Kidney (tissue), 14 donors: Measurements from ENCODE around the gene BFSP2. TPM values are rescaled to one million over a fixed set of nuclear protein-coding genes. Genes with fewer than 3 reads are reported as not detected.

Experiments
- DNase-seq, 5 donors: peaks; one replicate each; pipeline ENCODE4 v3.0.0-alpha.2; 2013 to 2020
- FAIRE-seq: peaks from 2 replicates; lab custom pipeline; 2012; peaks lifted over from hg19 to GRCh38; lab: Jason Lieb, UNC
- H3K27ac ChIP-seq, 2 donors: one replicate each; pipeline ENCODE4 v1.7.0; 2013; ENCODE audit warnings: low read depth in 2 of 2, low read length in 2 of 2, inconsistent platforms in 1 of 2
- H3K27me3 ChIP-seq: one replicate; pipeline ENCODE4 v1.7.1; 2013; ENCODE audit warnings: low read length, inconsistent platforms; ENCODE audit not compliant: control insufficient read depth, insufficient read depth
- H3K36me3 ChIP-seq, 3 donors: one replicate each; pipeline versions ENCODE4 v1.7.0 to v1.7.1; 2013; ENCODE audit warnings: low read length in 3 of 3, control low read depth in 1 of 3, inconsistent platforms in 1 of 3; ENCODE audit not compliant: insufficient read depth in 3 of 3, control insufficient read depth in 2 of 3
- H3K4me1 ChIP-seq, 3 donors: one replicate each; pipeline versions ENCODE4 v1.7.0 to v1.7.1; 2013; ENCODE audit warnings: low read length in 3 of 3, inconsistent platforms in 1 of 3, low read depth in 1 of 3; ENCODE audit not compliant: control insufficient read depth in 2 of 3, insufficient read depth in 2 of 3
- H3K4me3 ChIP-seq, 3 donors: one replicate each; pipeline versions ENCODE4 v1.7.0 to v1.8.1; 2013; ENCODE audit warnings: low read length in 3 of 3, control low read depth in 1 of 3, inconsistent platforms in 1 of 3
- H3K9ac ChIP-seq, 3 donors: one replicate each; pipeline versions ENCODE4 v1.7.0 to v1.7.1; 2013; ENCODE audit warnings: low read length in 3 of 3, control low read depth in 1 of 3, inconsistent platforms in 1 of 3
- H3K9me3 ChIP-seq, 3 donors: one replicate each; pipeline versions ENCODE4 v1.7.0 to v1.7.1; 2013; ENCODE audit warnings: low read length in 3 of 3, control low read depth in 1 of 3, inconsistent platforms in 1 of 3; ENCODE audit not compliant: control insufficient read depth in 2 of 3, insufficient read depth in 1 of 3
- CTCF ChIP-seq: IDR thresholded peaks from 3 replicates; pipeline ENCODE4 v1.5.1; 2012; ENCODE audit warnings: mild to moderate bottlenecking, moderate library complexity, borderline replicate concordance; ENCODE audit not compliant: insufficient read depth; ENCODE audit errors: extremely low read depth
- intact Hi-C: fragments of 100-400 bp; cut with DNase I; formaldehyde crosslinking; loops from one replicate; pipeline ENCODE4 v1.11.1; 2022
- polyA plus RNA-seq: library from polyadenylated mRNA; stranded (reverse); fragments of 350-450 nt; fragmentation: Illumina TruSeq; extraction: RNeasy Lipid Tissue Mini Kit (QIAGEN cat#74804); gene quantifications from one replicate; pipeline ENCODE4 v1.2.3, GENCODE V29; 2014; ENCODE audit warnings: low read depth, low replicate concordance; ENCODE audit not compliant: insufficient read depth
- total RNA-seq: library from RNA; stranded (reverse); fragmentation: NEBNext Ultra II Directional; extraction: Animal tissue kit (Norgen Biotek cat#: 25700); gene quantifications from one replicate; pipeline ENCODE4 v1.2.1, GENCODE V29; 2021
- donor health status: control.
- donor health status: control.
- donor health status: control.
- donor health status: control.
- donor health status: control.
- donor health status: DM: yes; HTN: yes; CAD: no.
- donor health status: Normal renal cell carcinoma (clear cell type).

BFSP2 gene
- total and polyA plus RNA-seq, 2 donors from 2014 or later, result 0.41 to 0.86 TPM

DNA sequence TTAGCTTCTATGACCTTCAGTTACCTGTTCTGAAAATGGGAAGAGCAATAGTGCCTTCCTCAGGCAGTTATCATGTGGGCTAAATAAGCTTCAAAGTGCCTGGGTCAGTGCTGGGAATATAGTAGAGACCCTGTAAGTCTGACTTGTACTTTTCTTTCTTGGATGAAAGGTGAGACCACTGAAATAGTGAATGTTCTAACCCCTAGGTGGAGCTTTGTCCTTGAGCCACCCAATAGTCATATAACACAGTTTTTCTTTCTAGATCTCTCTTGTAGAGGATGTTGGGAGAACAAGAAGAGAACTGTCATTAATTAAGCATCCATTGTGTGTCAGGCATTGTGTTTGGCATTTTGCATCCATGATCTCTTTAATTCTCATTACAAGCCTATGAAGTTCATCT is 13.0 kb upstream of the BFSP2 start:
- DNase-seq, result no peak
- Histone ChIP-seq H3K36me3 (no peaks in the 10 kb centered on the region), H3K9me3 (no peaks in the 10 kb centered on the region), H3K27ac (no peak overlapping the region), H3K4me3 (no peak overlapping the region), H3K27me3 (no peaks in the 10 kb centered on the region), H3K4me1 (no peaks in the 10 kb centered on the region), H3K9ac (no peak overlapping the region)
- intact Hi-C loops, result no loop called here
- no peak for TF ChIP-seq CTCF
- FAIRE-seq, result no peak

GRCh38 chr3:133387341-133387740 is 12.5 kb upstream of the BFSP2 start:
- no peak overlapping the region for H3K9ac ChIP-seq
- no peaks in the 10 kb centered on the region for H3K4me1 ChIP-seq
- H3K27ac ChIP-seq, result no peak overlapping the region
- no peak for DNase-seq
- intact Hi-C loops, result no loop called here
- no peaks in the 10 kb centered on the region for H3K27me3 ChIP-seq
- H3K9me3 ChIP-seq, result no peaks in the 10 kb centered on the region
- no peak for FAIRE-seq
- H3K4me3 ChIP-seq, result no peak overlapping the region
- H3K36me3 ChIP-seq, result no peaks in the 10 kb centered on the region
- no peak for TF ChIP-seq CTCF

DNA sequence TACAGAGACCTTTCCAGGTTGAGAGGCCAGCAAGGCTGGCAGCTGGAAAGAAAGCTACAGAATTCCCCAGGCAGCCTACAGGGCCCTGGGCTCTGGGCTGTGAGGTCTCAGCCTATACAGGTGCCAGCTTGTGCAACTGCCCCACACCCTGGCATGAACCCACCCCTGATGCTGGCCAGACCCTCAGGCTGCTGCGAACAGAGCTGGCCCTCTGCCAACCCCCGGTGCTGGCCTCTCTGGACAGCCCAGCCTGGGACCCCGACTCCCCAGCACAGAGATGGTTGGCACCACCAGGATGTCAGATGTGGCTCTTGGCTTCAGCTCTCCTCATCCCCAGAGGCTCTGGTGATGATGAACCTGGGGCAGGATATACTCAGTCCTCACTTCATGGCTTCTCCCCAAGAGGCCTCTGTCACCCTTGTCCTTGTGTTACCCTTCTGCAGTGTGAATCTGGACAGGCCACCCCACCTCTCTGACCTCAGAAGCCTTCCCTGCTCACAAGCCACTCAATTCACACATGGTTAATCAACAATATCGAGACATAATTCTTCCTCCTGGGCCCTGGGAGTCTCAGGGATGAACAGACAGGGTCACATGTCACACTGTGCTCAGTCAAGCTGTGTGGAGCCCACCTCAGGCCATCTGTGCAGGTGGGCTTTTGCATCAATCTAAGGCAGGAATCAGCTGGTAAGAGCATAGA is 11.0 kb upstream of the BFSP2 start:
- Histone ChIP-seq H3K36me3 (no peaks in the 10 kb centered on the region), H3K4me3 (no peak overlapping the region), H3K4me1 (no peaks in the 10 kb centered on the region), H3K27ac (no peak overlapping the region), H3K9ac (no peak overlapping the region), H3K9me3 (no peaks in the 10 kb centered on the region), H3K27me3 (no peaks in the 10 kb centered on the region)
- no peak for TF ChIP-seq CTCF
- FAIRE-seq (no peak), DNase-seq (no peak)
- intact Hi-C loops, result no loop called here

DNA sequence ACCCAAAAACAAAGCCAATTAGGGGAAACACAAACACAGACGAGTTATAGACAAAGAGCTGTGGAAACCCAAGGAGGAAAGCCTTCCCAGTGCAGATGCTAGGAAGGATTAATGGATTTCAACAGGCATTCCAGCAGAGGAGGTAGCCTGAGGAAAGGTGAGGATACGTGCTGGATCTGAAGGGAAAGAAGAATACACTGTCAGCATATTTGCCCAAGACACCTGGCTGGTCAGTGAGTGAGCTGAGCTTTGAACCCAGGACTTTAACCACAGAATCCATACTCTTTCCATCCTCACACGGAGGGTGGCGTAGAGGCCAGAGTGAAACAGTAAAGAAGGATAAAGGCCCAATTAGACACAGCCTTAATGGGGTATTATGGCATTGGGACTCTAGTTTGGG is 9.1 kb upstream of the BFSP2 start:
- FAIRE-seq, result no peak
- no peaks in the 10 kb centered on the region for H3K4me1 ChIP-seq

More for the DNA sequence above, 9.1 kb upstream of the BFSP2 start:
- no peaks in the 10 kb centered on the region for H3K9me3 ChIP-seq
- H3K27me3 ChIP-seq, result no peaks in the 10 kb centered on the region
- H3K27ac ChIP-seq, result no peak overlapping the region
- no peak overlapping the region for H3K4me3 ChIP-seq
- no peaks in the 10 kb centered on the region for H3K36me3 ChIP-seq
- no peak overlapping the region for H3K9ac ChIP-seq
- no peak for TF ChIP-seq CTCF
- intact Hi-C loops, result no loop called here
- no peak for DNase-seq
